GM21367 (cell line): ENCODE data around the gene PRR11.
A peak's percentile ranks its signal among the peaks of the same experiment; 100 is the strongest.
"Not testable (repeated sequence)": the region's sequence is repeated elsewhere in the genome, so short reads cannot be mapped to it uniquely, and the experiment has no call there.

Source experiments
- ATAC-seq: cut with Tn5 transposase; IDR thresholded peaks from one replicate; pipeline ENCODE4 v1.9.1; 2021; ENCODE audit not compliant: unreplicated experiment

The PRR11 gene

DNA sequence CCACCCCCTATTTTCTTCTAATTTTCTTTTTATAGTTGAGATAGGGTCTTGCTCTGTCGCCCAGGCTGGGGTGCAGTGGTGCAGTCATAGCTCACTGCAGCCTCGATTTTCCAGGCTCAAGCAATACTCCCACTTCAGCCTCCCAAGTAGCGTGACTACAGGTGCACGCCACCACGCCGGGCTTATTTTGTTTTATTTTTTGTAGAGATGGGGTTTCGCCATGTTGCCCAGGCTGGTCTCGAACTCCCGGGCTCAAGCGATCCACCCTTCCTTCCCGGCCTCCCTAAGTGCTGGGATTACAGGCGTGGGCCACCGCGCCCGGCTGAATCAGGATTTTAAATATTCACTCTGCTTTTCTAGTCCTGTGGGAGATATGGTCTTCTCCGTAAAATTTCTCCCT lies 63.8 kb downstream of the PRR11 start:
- ATAC-seq = no peak

DNA sequence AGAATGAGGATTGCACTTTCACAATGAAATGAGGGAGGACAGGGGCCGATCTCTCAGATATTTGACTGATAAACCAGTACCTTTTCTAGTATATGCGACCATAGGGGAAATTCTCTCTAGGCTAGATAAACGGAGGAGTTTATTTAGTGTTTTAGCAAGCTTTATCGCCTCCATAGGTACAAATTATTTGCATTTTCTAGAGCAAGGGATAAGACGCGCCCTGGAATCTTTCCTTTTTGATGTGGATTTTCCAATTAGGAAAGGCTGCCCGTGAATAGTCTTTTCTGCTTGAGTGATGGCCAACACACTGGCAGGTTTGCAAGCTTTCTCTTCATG lies 64.4 kb downstream of the PRR11 start:
- ATAC-seq = no peak

GRCh38 chr17:59220328-59221158 lies 65.0 kb downstream of the PRR11 start, which contains the start of gene GDPD1:
Gene GDPD1 (plus strand): TSS chr17:59220511. CDS start chr17:59220610, 99 bp downstream.
- peak; percentile 86 for ATAC-seq

DNA sequence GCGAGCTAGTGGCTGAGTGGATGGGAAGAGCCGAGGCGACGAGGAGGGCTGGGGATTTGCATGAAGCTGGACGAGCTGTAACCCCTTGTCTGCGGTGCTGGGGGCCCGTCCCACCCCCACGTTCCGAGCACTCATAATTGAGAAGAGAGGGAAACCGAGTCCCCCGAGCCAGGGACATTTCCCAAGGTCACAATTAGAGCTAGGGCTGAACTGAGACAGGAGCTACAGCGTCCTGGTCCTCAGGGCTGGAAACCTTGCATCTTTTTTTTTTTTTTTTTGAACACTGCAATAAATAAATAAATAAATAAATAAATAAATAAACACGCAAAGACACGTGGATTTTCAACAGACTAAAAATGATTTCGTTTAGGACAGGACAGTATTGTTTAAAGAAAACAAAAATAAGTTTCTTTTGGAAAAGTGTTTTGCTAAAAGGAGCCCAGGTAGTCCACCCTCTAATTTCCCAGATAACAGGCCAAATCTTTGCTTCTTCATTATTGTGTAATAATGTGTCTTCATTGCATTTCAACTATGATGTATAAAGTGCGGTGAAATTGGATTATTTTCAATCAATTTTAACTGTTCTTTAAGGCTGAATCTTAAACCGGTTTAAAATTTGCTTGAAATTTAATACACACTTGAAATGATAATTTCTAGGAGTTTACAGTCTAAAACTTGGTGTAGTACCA lies 65.8 kb downstream of the PRR11 start:
- no peak for ATAC-seq

- ATAC-seq = no peak
Measured at GRCh38 chr17:59223813-59224212, 68.3 kb downstream of the PRR11 start.

DNA sequence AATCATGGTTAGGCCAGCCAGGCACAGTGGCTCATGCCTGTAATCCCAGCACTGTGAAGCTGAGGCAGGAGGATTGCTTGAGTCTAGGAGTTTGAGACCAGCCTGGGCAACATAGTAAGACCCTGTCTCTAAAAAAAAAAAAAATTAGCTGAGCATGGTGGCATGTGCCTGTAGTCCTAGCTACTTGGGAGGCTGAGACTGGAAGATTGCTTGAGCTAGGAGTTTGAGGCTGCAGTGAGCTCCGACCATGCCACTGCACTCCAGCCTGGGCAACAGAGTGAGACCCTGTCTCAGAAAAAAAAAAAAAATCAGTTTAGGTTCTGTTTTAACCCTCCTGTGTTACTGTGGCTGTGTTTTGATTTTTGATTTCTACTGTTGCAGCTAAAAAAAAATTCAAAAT lies 73.0 kb downstream of the PRR11 start:
- ATAC-seq = not testable (repeated sequence)

DNA sequence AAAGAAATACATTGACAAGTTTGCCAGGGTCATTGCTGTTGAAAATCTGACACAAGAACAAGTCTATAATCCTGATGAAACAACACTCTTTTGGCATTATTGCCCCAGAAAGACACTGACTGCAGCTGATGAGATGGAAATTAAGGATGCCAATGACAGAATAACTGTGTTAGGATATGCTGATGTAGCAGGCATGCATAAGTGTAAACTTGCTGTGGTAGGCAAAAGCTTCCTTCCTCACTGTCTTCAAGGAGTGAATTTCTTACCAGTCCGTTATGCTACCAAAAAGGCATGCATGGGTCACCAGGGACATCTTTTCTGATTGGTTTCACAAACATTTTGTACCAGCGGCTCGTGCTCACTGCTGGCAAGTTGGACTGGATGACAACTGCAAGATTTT lies 75.2 kb downstream of the PRR11 start:
- no peak for ATAC-seq

DNA sequence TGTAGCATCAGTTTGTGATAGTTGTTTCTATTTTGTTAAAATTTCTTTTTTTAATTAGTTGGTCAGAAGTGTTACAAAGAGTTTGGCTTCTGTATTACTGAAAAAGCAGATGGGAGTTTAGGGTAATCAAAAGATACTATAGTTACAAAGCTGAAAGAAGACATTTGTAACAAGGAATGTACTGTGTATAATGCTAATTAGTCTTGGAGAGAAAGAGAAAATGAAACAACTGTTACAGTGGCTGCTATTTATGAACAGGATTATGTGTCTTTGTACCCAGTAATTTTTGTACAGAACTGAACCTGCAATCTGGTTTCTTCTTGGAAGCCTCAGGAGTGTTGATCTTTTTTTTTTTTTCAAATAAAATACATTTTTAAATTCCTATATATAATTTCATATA lies 79.1 kb downstream of the PRR11 start:
- no peak for ATAC-seq

DNA sequence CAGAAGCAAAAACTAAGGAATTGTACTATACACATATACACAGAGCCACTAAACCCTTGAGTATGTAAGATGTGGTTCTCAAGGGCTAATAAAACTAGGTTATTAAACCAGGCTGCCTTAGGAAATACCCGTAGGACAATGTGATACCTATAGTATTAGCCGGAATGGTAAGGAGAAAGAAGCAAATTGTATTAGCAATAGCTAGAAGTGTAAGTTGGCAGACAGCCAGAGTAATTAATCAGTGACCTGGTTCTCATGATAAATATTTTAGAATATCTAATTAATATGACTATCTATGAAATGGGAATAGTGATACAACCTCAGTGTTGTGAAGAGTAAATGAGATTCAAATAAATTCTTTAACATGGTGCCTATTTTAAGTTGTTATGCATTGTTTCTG lies 83.4 kb downstream of the PRR11 start:
- no peak for ATAC-seq

DNA sequence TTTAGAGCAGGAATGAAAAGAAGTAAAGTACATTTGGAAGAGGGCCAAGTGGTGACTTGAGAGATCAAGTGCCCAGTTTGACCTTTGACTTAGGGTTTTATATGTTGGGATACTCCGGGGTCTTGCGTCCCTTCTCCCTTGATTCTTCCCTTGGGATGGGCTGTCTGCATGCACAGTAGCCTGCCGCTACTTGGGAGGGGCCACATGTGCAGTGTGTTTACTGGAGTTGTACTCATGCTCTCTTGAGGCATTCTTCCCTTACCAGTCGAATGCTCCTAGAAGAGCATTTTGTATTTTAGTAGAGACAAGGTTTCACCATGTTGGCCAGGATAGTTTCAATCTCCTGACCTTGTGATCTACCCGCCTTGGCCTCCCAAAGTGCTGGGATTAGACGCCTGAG lies 88.5 kb downstream of the PRR11 start:
- no peak for ATAC-seq
